Measurements from ENCODE around the gene ARHGAP18.

The ARHGAP18 gene

GRCh38 chr6:129709769-129710449, at the start of gene ARHGAP18:
ARHGAP18 (minus strand) TSS chr6:129710177; CDS start chr6:129710136, 41 bp downstream.
- peak in 50 of 51 donors; percentile 9 to 84 (median 57) for DNase-seq

GRCh38 chr6:129755787-129756186, 45.8 kb upstream of the ARHGAP18 start:
- DNase-seq = no peak

GRCh38 chr6:129754750-129755149, 44.8 kb upstream of the ARHGAP18 start:
- DNase-seq = no peak

GRCh38 chr6:129753422-129753821, 43.4 kb upstream of the ARHGAP18 start:
- no peak for DNase-seq

- DNase-seq = no peak
Observed at GRCh38 chr6:129751384-129751783, 41.4 kb upstream of the ARHGAP18 start.

- no peak for DNase-seq
Observed at GRCh38 chr6:129750360-129750759, 40.4 kb upstream of the ARHGAP18 start.

- peak in 1 of 51 donors; percentile 21 for DNase-seq
Observed at GRCh38 chr6:129749749-129750120, 39.8 kb upstream of the ARHGAP18 start.

GRCh38 chr6:129748901-129749748, 39.1 kb upstream of the ARHGAP18 start:
- no peak for DNase-seq

- DNase-seq = peak in 2 of 51 donors; percentile 2 to 34
Observed at GRCh38 chr6:129748212-129748900, 38.4 kb upstream of the ARHGAP18 start.

GRCh38 chr6:129747588-129748112, 37.7 kb upstream of the ARHGAP18 start:
- DNase-seq = no peak

GRCh38 chr6:129744880-129745237, 34.9 kb upstream of the ARHGAP18 start:
- no peak for DNase-seq

- no peak for DNase-seq
Observed at GRCh38 chr6:129744201-129744879, 34.4 kb upstream of the ARHGAP18 start.

GRCh38 chr6:129740013-129740412, 30.0 kb upstream of the ARHGAP18 start:
- no peak for DNase-seq

GRCh38 chr6:129736105-129736504, 26.1 kb upstream of the ARHGAP18 start:
- DNase-seq = no peak

GRCh38 chr6:129733290-129733689, 23.3 kb upstream of the ARHGAP18 start:
- no peak for DNase-seq

- no peak for DNase-seq
Observed at GRCh38 chr6:129732542-129732941, 22.6 kb upstream of the ARHGAP18 start.

- DNase-seq = no peak
Observed at GRCh38 chr6:129732034-129732433, 22.1 kb upstream of the ARHGAP18 start.

- no peak for DNase-seq
Observed at GRCh38 chr6:129731428-129731827, 21.5 kb upstream of the ARHGAP18 start.

- DNase-seq = peak in 1 of 51 donors; percentile 27
Observed at GRCh38 chr6:129730477-129731165, 20.6 kb upstream of the ARHGAP18 start.

GRCh38 chr6:129726650-129727049, 16.7 kb upstream of the ARHGAP18 start:
- no peak for DNase-seq

- no peak for DNase-seq
Observed at GRCh38 chr6:129725341-129725740, 15.4 kb upstream of the ARHGAP18 start.

All from hypothalamus (tissue), 51 donors.